ENCODE data around the gene PCDHB10.
"Not testable (repeated sequence)": the region's sequence is repeated elsewhere in the genome, so short reads cannot be mapped to it uniquely, and the experiment has no call there.

Gene PCDHB10

GRCh38 chr5:141192110-141192725, at the start of gene PCDHB10:
Gene PCDHB10, plus strand, starts transcription at chr5:141192353. Its CDS starts 200 bp downstream, at chr5:141192553.
- Histone ChIP-seq H3K4me3 (ENCODE audit: low read depth in 1 of 2, low read length in 2 of 2) (no peak within 1 kb of the TSS), H3K4me1 (ENCODE audit: control insufficient read depth in 1 of 2, insufficient read depth in 2 of 2, low read length in 2 of 2) (no peaks in the 10 kb centered on the region), H3K9ac (ENCODE audit: low read depth in 1 of 2, low read length in 2 of 2) (no peak within 1 kb of the TSS), H3K27ac (ENCODE audit: low read depth, low read length) (no peak within 1 kb of the TSS), H3K27me3 (ENCODE audit: control insufficient read depth in 1 of 2, insufficient read depth in 2 of 2, low read length in 2 of 2) (no peaks in the 10 kb centered on the region), H3K9me3 (ENCODE audit: control insufficient read depth in 1 of 2, low read length in 2 of 2) (peaks cover 13 to 14% of the 10 kb centered on the region in 2 donors), H3K36me3 (ENCODE audit: control insufficient read depth in 1 of 2, insufficient read depth in 2 of 2, low read length in 2 of 2) (no peaks in the 10 kb centered on the region)

GRCh38 chr5:141149812-141150211, 42.3 kb upstream of the PCDHB10 start, which contains the start of gene PCDHB6:
Gene PCDHB6, plus strand, starts transcription at chr5:141150057. Its CDS starts 201 bp downstream, at chr5:141150258.
- peaks cover 6 to 15% of the 10 kb centered on the region in 2 donors for H3K9me3 ChIP-seq (ENCODE audit: control insufficient read depth in 1 of 2, low read length in 2 of 2)
- H3K36me3 ChIP-seq (ENCODE audit: control insufficient read depth in 1 of 2, insufficient read depth in 2 of 2, low read length in 2 of 2): no peaks in the 10 kb centered on the region
- no peak within 1 kb of the TSS for H3K27ac ChIP-seq (ENCODE audit: low read depth, low read length)
- no peaks in the 10 kb centered on the region for H3K27me3 ChIP-seq (ENCODE audit: control insufficient read depth in 1 of 2, insufficient read depth in 2 of 2, low read length in 2 of 2)
- no peaks in the 10 kb centered on the region for H3K4me1 ChIP-seq (ENCODE audit: control insufficient read depth in 1 of 2, insufficient read depth in 2 of 2, low read length in 2 of 2)
- no peak within 1 kb of the TSS for H3K9ac ChIP-seq (ENCODE audit: low read depth in 1 of 2, low read length in 2 of 2)
- no peak within 1 kb of the TSS for H3K4me3 ChIP-seq (ENCODE audit: low read depth in 1 of 2, low read length in 2 of 2)

- peaks cover 6 to 20% of the 10 kb centered on the region in 2 donors for H3K9me3 ChIP-seq (ENCODE audit: control insufficient read depth in 1 of 2, low read length in 2 of 2)
- no peak overlapping the region for H3K4me3 ChIP-seq (ENCODE audit: low read depth in 1 of 2, low read length in 2 of 2)
Observed at GRCh38 chr5:141150224-141150992, 41.7 kb upstream of the PCDHB10 start.

GRCh38 chr5:141150993-141151325, 41.2 kb upstream of the PCDHB10 start:
- H3K4me1 ChIP-seq (ENCODE audit: control insufficient read depth in 1 of 2, insufficient read depth in 2 of 2, low read length in 2 of 2): no peaks in the 10 kb centered on the region
- H3K4me3 ChIP-seq (ENCODE audit: low read depth in 1 of 2, low read length in 2 of 2): no peak overlapping the region
- H3K27ac ChIP-seq (ENCODE audit: low read depth, low read length): no peak overlapping the region
- no peak overlapping the region for H3K9ac ChIP-seq (ENCODE audit: low read depth in 1 of 2, low read length in 2 of 2)
- no peaks in the 10 kb centered on the region for H3K27me3 ChIP-seq (ENCODE audit: control insufficient read depth in 1 of 2, insufficient read depth in 2 of 2, low read length in 2 of 2)
- H3K9me3 ChIP-seq (ENCODE audit: control insufficient read depth in 1 of 2, low read length in 2 of 2): peaks cover 9 to 22% of the 10 kb centered on the region in 2 donors
- no peaks in the 10 kb centered on the region for H3K36me3 ChIP-seq (ENCODE audit: control insufficient read depth in 1 of 2, insufficient read depth in 2 of 2, low read length in 2 of 2)

More at GRCh38 chr5:141150224-141150992, 41.7 kb upstream of the PCDHB10 start:
- no peak overlapping the region for H3K27ac ChIP-seq (ENCODE audit: low read depth, low read length)
- H3K9ac ChIP-seq (ENCODE audit: low read depth in 1 of 2, low read length in 2 of 2): no peak overlapping the region
- no peaks in the 10 kb centered on the region for H3K4me1 ChIP-seq (ENCODE audit: control insufficient read depth in 1 of 2, insufficient read depth in 2 of 2, low read length in 2 of 2)
- no peaks in the 10 kb centered on the region for H3K36me3 ChIP-seq (ENCODE audit: control insufficient read depth in 1 of 2, insufficient read depth in 2 of 2, low read length in 2 of 2)
- no peaks in the 10 kb centered on the region for H3K27me3 ChIP-seq (ENCODE audit: control insufficient read depth in 1 of 2, insufficient read depth in 2 of 2, low read length in 2 of 2)

- not testable (repeated sequence) for H3K27me3 ChIP-seq (ENCODE audit: control insufficient read depth in 1 of 2, insufficient read depth in 2 of 2, low read length in 2 of 2); H3K4me3 ChIP-seq (ENCODE audit: low read depth in 1 of 2, low read length in 2 of 2); H3K36me3 ChIP-seq (ENCODE audit: control insufficient read depth in 1 of 2, insufficient read depth in 2 of 2, low read length in 2 of 2); H3K4me1 ChIP-seq (ENCODE audit: control insufficient read depth in 1 of 2, insufficient read depth in 2 of 2, low read length in 2 of 2); H3K9ac ChIP-seq (ENCODE audit: low read depth in 1 of 2, low read length in 2 of 2); H3K27ac ChIP-seq (ENCODE audit: low read depth, low read length)
- H3K9me3 ChIP-seq (ENCODE audit: control insufficient read depth in 1 of 2, low read length in 2 of 2): peaks cover 14 to 28% of the 10 kb centered on the region in 2 donors
Observed at GRCh38 chr5:141151632-141152031, 40.5 kb upstream of the PCDHB10 start.

GRCh38 chr5:141152096-141152495, 40.1 kb upstream of the PCDHB10 start:
- peaks cover 16 to 33% of the 10 kb centered on the region in 2 donors for H3K9me3 ChIP-seq (ENCODE audit: control insufficient read depth in 1 of 2, low read length in 2 of 2)
- H3K27ac ChIP-seq (ENCODE audit: low read depth, low read length); H3K9ac ChIP-seq (ENCODE audit: low read depth in 1 of 2, low read length in 2 of 2); H3K27me3 ChIP-seq (ENCODE audit: control insufficient read depth in 1 of 2, insufficient read depth in 2 of 2, low read length in 2 of 2); H3K4me1 ChIP-seq (ENCODE audit: control insufficient read depth in 1 of 2, insufficient read depth in 2 of 2, low read length in 2 of 2); H3K36me3 ChIP-seq (ENCODE audit: control insufficient read depth in 1 of 2, insufficient read depth in 2 of 2, low read length in 2 of 2); H3K4me3 ChIP-seq (ENCODE audit: low read depth in 1 of 2, low read length in 2 of 2): not testable (repeated sequence)

- no peaks in the 10 kb centered on the region for H3K27me3 ChIP-seq (ENCODE audit: control insufficient read depth in 1 of 2, insufficient read depth in 2 of 2, low read length in 2 of 2)
- H3K9ac ChIP-seq (ENCODE audit: low read depth in 1 of 2, low read length in 2 of 2): no peak overlapping the region
- H3K36me3 ChIP-seq (ENCODE audit: control insufficient read depth in 1 of 2, insufficient read depth in 2 of 2, low read length in 2 of 2): no peaks in the 10 kb centered on the region
- no peak overlapping the region for H3K4me3 ChIP-seq (ENCODE audit: low read depth in 1 of 2, low read length in 2 of 2)
- H3K27ac ChIP-seq (ENCODE audit: low read depth, low read length): no peak overlapping the region
- H3K4me1 ChIP-seq (ENCODE audit: control insufficient read depth in 1 of 2, insufficient read depth in 2 of 2, low read length in 2 of 2): no peaks in the 10 kb centered on the region
- H3K9me3 ChIP-seq (ENCODE audit: control insufficient read depth in 1 of 2, low read length in 2 of 2): peaks cover 11 to 33% of the 10 kb centered on the region in 2 donors
Observed at GRCh38 chr5:141155540-141156374, 36.4 kb upstream of the PCDHB10 start.

- H3K36me3 ChIP-seq (ENCODE audit: control insufficient read depth in 1 of 2, insufficient read depth in 2 of 2, low read length in 2 of 2); H3K4me3 ChIP-seq (ENCODE audit: low read depth in 1 of 2, low read length in 2 of 2); H3K9ac ChIP-seq (ENCODE audit: low read depth in 1 of 2, low read length in 2 of 2); H3K27ac ChIP-seq (ENCODE audit: low read depth, low read length); H3K4me1 ChIP-seq (ENCODE audit: control insufficient read depth in 1 of 2, insufficient read depth in 2 of 2, low read length in 2 of 2); H3K27me3 ChIP-seq (ENCODE audit: control insufficient read depth in 1 of 2, insufficient read depth in 2 of 2, low read length in 2 of 2): not testable (repeated sequence)
- peaks cover 11 to 32% of the 10 kb centered on the region in 2 donors for H3K9me3 ChIP-seq (ENCODE audit: control insufficient read depth in 1 of 2, low read length in 2 of 2)
Observed at GRCh38 chr5:141157356-141157755, 34.8 kb upstream of the PCDHB10 start.

- H3K36me3 ChIP-seq (ENCODE audit: control insufficient read depth in 1 of 2, insufficient read depth in 2 of 2, low read length in 2 of 2); H3K9ac ChIP-seq (ENCODE audit: low read depth in 1 of 2, low read length in 2 of 2); H3K4me1 ChIP-seq (ENCODE audit: control insufficient read depth in 1 of 2, insufficient read depth in 2 of 2, low read length in 2 of 2); H3K27ac ChIP-seq (ENCODE audit: low read depth, low read length); H3K27me3 ChIP-seq (ENCODE audit: control insufficient read depth in 1 of 2, insufficient read depth in 2 of 2, low read length in 2 of 2); H3K4me3 ChIP-seq (ENCODE audit: low read depth in 1 of 2, low read length in 2 of 2): not testable (repeated sequence)
- H3K9me3 ChIP-seq (ENCODE audit: control insufficient read depth in 1 of 2, low read length in 2 of 2): peaks cover 13 to 32% of the 10 kb centered on the region in 2 donors
Observed at GRCh38 chr5:141157901-141158300, 34.3 kb upstream of the PCDHB10 start.

All from duodenal mucosa (tissue), 2 donors.